ENCODE measurements around the gene SMTN.

SMTN gene

DNA sequence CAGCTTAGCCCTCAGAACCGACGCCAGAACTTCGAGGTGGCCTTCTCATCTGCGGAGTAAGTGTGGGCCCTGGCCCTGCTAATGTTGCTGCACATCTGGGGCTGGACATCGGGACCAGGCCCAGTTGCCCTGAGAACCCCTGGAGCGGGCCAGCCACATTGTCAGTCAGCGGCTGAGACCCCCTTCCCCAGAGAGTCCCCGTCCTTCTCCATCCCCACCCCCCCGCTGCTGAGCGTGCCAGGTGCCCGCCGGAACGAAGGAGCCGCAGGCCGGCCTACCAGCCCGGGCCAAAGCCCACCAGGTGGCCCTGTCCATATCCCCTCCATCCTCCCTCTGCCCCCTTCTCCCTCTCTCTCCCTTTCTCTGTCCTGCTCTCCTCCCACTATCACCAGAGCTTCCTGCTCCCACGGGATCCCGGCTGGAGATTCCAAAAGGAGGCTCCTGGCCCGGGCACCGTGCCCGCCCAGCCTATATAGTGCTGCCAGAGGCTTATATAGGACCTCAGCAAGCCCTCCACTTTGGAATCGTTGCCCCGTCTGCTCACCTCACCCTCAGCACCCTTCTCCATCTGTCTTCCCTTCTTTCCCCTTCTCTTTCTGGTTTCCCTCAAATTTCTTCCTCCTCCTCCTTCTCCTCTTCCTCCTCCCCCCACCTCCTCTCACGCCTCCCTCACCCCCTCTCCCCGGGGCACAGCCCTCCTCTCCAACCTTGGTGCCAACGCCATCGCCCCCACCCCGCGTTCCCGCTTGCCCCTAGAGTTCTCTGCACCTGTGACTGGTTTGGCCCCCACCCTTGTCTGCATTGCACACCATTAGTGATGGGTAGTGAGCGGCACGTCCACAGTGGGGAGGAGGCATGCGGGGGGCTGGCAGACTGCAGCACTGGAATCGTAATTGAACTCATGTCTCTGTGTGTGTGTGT is 19.0 kb downstream of the SMTN start:
- no peak overlapping the region for H3K27ac ChIP-seq (replicated peaks)
- H3K27me3 ChIP-seq (ENCODE audit: insufficient read depth, poor library complexity, severe bottlenecking): no peaks in the 10 kb centered on the region
- DNase-seq (ENCODE audit: low read depth in 1 of 2, low spot score in 1 of 2): no peak
- H3K4me3 ChIP-seq (replicated peaks; ENCODE audit: insufficient read depth, low read length): no peak overlapping the region
- TF ChIP-seq, protein P1, sequence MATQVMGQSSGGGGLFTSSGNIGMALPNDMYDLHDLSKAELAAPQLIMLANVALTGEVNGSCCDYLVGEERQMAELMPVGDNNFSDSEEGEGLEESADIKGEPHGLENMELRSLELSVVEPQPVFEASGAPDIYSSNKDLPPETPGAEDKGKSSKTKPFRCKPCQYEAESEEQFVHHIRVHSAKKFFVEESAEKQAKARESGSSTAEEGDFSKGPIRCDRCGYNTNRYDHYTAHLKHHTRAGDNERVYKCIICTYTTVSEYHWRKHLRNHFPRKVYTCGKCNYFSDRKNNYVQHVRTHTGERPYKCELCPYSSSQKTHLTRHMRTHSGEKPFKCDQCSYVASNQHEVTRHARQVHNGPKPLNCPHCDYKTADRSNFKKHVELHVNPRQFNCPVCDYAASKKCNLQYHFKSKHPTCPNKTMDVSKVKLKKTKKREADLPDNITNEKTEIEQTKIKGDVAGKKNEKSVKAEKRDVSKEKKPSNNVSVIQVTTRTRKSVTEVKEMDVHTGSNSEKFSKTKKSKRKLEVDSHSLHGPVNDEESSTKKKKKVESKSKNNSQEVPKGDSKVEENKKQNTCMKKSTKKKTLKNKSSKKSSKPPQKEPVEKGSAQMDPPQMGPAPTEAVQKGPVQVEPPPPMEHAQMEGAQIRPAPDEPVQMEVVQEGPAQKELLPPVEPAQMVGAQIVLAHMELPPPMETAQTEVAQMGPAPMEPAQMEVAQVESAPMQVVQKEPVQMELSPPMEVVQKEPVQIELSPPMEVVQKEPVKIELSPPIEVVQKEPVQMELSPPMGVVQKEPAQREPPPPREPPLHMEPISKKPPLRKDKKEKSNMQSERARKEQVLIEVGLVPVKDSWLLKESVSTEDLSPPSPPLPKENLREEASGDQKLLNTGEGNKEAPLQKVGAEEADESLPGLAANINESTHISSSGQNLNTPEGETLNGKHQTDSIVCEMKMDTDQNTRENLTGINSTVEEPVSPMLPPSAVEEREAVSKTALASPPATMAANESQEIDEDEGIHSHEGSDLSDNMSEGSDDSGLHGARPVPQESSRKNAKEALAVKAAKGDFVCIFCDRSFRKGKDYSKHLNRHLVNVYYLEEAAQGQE (IDR thresholded peaks at IDR 0.05; ENCODE audit: insufficient replicate concordance, low read depth): no peak
- TF ChIP-seq GABPA (IDR thresholded peaks at IDR 0.05; ENCODE audit: low read depth) (no peak), POLR2AphosphoS5 (IDR thresholded peaks at IDR 0.05; ENCODE audit: low read depth) (no peak), SPI1 (IDR thresholded peaks at IDR 0.05; ENCODE audit: borderline replicate concordance, low read depth) (no peak)

DNA sequence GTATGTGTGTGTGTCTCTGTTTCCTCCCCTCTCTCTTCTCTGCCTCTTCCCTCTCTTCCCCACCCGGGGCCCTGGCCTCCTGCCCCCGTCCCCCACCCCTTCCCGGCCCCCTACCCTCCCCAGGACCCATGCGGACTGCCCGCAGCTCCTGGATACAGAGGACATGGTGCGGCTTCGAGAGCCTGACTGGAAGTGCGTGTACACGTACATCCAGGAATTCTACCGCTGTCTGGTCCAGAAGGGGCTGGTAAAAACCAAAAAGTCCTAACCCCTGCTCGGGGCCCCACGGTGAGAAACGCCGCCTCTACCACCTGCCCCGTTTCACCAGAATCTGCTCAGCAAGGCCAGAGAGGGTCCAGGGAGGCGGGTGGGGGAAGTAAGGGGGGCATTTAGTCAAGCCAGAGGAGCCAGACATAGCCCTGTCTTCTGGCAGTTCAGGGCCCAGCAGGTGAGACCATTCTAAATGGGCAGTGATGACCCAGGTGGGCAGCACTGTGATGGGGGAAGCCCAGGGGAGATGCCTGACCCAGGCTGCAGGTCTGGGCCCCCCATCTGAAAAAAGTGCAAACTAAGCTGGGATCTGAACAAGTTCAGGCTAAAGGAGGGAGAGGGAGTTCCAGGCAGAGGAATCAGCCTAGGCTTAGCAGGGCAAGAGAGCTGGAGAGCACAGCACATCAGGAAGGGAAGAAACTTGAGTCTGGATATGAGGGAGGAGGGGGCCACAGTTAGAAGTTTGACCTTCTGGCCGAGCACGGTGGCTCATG is 19.8 kb downstream of the SMTN start:
- TF ChIP-seq GABPA (IDR thresholded peaks at IDR 0.05; ENCODE audit: low read depth) (no peak), SPI1 (IDR thresholded peaks at IDR 0.05; ENCODE audit: borderline replicate concordance, low read depth) (no peak), POLR2AphosphoS5 (IDR thresholded peaks at IDR 0.05; ENCODE audit: low read depth) (no peak)
- TF ChIP-seq, protein P1 (IDR thresholded peaks at IDR 0.05; ENCODE audit: insufficient replicate concordance, low read depth): no peak
- TF ChIP-seq, protein P2, sequence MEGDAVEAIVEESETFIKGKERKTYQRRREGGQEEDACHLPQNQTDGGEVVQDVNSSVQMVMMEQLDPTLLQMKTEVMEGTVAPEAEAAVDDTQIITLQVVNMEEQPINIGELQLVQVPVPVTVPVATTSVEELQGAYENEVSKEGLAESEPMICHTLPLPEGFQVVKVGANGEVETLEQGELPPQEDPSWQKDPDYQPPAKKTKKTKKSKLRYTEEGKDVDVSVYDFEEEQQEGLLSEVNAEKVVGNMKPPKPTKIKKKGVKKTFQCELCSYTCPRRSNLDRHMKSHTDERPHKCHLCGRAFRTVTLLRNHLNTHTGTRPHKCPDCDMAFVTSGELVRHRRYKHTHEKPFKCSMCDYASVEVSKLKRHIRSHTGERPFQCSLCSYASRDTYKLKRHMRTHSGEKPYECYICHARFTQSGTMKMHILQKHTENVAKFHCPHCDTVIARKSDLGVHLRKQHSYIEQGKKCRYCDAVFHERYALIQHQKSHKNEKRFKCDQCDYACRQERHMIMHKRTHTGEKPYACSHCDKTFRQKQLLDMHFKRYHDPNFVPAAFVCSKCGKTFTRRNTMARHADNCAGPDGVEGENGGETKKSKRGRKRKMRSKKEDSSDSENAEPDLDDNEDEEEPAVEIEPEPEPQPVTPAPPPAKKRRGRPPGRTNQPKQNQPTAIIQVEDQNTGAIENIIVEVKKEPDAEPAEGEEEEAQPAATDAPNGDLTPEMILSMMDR (IDR thresholded peaks at IDR 0.05; ENCODE audit: insufficient read depth, low read length): no peak
- H3K27me3 ChIP-seq (ENCODE audit: insufficient read depth, poor library complexity, severe bottlenecking): no peaks in the 10 kb centered on the region
- DNase-seq (ENCODE audit: low read depth in 1 of 2, low spot score in 1 of 2): no peak
- no peak overlapping the region for H3K4me3 ChIP-seq (replicated peaks; ENCODE audit: insufficient read depth, low read length)
- no peak overlapping the region for H3K27ac ChIP-seq (replicated peaks)

DNA sequence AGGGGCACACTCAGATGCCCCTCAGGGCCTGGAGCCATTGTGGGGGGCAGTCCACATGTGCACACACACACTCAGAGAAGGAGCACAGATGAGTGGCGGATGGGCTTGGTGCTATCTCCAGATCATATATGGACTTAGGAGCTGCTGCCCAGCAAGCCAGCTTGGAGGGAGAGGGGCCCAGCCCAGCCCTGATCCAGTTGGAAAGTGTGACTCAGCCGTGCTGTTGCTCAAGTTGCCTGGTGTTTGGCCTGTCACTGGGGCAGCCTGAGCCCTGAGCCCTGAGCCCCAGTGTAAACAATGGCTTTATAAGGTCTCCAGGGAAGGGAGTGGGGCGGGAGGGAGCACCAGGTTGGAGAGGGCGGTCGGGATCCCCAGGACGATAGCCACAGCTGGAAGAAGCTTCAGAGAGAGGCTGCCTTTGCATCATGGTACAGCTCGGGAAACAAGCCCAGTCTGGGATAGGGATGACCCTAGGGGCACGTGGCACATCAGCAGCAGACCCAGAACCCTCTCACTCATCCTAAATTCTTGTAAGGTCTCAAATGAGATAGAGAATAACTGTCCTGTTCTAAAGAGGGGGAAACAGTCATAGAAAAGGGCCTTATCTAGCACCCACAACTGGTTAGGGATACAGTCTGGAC is 21.4 kb downstream of the SMTN start:
- TF ChIP-seq GABPA (IDR thresholded peaks at IDR 0.05; ENCODE audit: low read depth) (no peak), SPI1 (IDR thresholded peaks at IDR 0.05; ENCODE audit: borderline replicate concordance, low read depth) (no peak)
- peaks cover 3% of the 10 kb centered on the region for H3K27me3 ChIP-seq (ENCODE audit: insufficient read depth, poor library complexity, severe bottlenecking)
- DNase-seq (ENCODE audit: low read depth in 1 of 2, low spot score in 1 of 2): no peak
- no peak overlapping the region for H3K27ac ChIP-seq (replicated peaks)
- H3K4me3 ChIP-seq (replicated peaks; ENCODE audit: insufficient read depth, low read length): no peak overlapping the region

DNA sequence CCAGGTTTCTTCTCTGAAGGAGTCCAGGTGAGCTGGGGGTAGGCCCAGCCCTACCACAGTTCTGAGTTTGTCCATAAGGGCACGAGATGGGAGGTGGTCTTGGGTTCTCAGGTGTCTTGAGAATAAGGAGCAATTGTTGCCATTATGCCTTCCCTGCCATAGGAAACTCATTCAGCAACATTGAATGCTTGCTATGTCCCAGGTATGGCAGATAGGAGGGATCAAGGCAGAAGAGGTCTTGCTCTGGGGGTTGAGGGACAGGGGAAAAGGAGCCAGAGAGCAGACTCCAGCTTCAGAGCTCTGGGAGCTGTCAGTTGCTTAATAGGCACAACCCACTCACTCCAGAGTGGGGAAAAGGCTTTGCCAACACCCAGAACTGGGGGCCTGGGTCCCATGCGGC is 22.0 kb downstream of the SMTN start:
- Histone ChIP-seq H3K27ac (replicated peaks) (no peak overlapping the region), H3K27me3 (ENCODE audit: insufficient read depth, poor library complexity, severe bottlenecking) (peaks cover 3% of the 10 kb centered on the region), H3K4me3 (replicated peaks; ENCODE audit: insufficient read depth, low read length) (no peak overlapping the region)
- DNase-seq (ENCODE audit: low read depth in 1 of 2, low spot score in 1 of 2): no peak
- TF ChIP-seq GABPA (IDR thresholded peaks at IDR 0.05; ENCODE audit: low read depth) (no peak), POLR2AphosphoS5 (IDR thresholded peaks at IDR 0.05; ENCODE audit: low read depth) (no peak), SPI1 (IDR thresholded peaks at IDR 0.05; ENCODE audit: borderline replicate concordance, low read depth) (no peak)
- TF ChIP-seq, protein P2 (IDR thresholded peaks at IDR 0.05; ENCODE audit: insufficient read depth, low read length): no peak
- TF ChIP-seq, protein P1 (IDR thresholded peaks at IDR 0.05; ENCODE audit: insufficient replicate concordance, low read depth): no peak

Data from HL-60 (cell line).